GM18502 (cell line): ENCODE data around the gene TNFRSF1A.

Source experiments
- ATAC-seq: cut with Tn5 transposase; IDR thresholded peaks from one replicate; pipeline ENCODE4 v1.9.1; 2021; ENCODE audit warnings: mild to moderate bottlenecking; ENCODE audit not compliant: unreplicated experiment, poor library complexity

The TNFRSF1A gene

GRCh38 chr12:6328045-6328779 is 13.7 kb downstream of the TNFRSF1A start:
- no peak for ATAC-seq

DNA sequence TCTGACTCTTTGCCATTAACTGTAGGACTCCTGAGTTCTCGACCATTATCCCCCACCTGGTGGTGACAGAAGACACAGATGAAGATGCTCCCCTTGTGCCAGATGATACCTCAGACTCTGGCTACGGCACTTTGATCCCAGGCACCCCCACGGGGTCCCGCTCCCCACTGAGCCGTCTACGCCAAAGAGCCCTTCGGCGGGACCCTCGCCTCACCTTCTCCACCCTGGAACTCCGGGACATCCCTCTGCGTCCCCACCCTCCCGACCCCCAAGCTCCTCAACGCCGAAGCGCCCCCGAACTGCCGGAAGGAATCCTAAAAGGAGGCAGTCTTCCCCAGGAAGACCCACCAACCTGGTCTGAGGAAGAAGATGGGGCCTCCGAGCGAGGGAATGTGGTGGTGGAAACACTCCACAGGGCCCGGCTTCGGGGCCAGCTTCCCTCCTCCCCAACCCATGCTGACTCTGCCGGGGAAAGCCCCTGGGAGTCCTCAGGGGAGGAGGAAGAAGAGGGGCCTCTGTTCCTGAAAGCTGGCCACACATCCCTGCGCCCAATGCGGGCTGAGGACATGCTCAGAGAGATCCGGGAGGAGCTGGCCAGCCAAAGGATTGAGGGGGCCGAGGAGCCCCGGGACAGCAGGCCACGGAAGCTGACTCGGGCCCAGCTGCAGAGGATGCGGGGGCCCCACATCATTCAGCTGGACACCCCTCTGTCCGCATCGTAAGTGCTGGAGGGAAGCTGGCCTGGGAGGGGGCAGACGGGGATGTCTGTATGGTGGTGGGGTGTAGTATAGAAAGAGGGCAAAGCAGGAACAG is 14.4 kb downstream of the TNFRSF1A start:
- no peak for ATAC-seq

DNA sequence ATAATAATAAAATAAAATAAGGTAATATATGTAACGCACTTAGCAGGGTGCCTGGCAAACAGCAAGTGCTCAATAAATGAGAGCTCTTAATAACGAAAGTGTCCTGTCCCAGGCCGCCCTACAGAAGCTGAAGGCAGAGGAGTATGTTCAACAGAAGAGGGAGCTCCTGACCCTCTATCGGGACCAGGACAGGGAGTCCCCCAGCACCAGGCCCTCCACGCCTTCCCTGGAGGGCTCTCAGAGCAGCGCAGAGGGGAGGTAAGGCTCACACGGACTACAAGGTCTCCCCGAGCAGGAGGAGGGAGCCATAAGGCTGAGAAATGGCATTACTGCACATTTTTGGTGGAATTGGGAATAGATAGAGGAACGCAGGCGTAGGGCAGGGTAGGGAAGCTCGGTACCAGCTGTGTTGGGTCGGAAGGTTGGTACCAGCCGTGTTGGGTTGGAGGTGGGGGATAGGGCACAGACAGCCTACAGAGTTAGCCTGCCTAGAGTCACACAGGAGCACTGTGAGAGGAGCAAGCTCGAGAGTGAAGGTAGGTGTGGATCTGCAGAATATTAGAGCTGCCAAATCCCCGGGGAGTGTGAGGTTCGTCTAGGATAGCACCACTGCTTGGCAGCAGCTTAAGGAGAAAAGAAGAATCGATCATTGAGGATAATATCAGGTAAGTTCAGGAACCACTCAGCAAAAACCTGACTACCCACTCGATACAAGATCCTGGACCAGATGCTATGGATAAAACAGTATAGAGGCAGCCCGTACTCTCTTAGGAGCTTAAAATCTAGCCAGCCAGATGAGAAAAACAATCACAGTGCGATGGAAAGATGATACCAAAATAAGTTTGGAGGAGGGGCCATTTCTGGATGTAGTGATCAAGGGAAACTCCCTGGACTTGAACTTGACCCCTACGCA is 15.3 kb downstream of the TNFRSF1A start:
- no peak for ATAC-seq

DNA sequence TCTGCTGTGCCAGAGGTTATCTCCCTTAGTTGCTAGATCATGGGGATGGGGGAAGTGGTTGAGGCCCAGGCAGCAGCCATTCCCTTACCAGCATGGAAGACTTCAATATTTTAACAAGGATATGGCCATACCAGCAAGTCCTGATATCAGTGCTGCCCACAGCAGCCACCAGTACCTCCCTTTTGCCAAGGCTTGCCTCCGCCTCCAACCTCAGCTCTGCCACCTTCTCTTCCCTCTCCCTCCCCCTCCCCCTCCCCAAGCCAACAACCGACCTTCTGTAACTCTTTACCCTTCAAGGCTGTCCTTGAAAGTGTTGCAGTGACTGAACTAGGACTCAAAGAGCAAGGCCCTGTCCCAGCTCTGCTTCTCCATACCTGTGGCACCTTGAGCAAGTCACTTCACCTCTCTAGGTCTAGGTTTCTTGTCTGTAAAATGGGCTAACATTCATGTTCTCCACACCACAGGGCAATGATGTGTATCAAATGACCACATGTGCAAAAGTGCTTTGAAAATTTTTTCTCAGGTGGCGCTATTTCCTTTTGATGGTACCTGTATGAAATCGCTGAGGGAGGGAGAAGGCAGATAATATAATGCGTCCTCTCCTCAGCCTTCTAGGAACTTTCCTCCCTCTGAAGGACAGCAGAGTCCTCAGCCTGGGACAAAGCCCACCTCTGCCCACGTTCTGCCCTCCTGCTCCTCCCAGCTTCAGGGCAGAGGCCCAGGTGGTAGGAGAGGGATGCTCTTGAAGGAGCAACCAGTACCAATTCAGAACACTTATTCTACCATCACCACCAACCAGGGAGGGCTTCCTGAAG is 16.7 kb downstream of the TNFRSF1A start:
- ATAC-seq, result no peak

- ATAC-seq, result no peak
These were observed 17.7 kb downstream of the TNFRSF1A start for GRCh38 chr12:6323995-6324711.

DNA sequence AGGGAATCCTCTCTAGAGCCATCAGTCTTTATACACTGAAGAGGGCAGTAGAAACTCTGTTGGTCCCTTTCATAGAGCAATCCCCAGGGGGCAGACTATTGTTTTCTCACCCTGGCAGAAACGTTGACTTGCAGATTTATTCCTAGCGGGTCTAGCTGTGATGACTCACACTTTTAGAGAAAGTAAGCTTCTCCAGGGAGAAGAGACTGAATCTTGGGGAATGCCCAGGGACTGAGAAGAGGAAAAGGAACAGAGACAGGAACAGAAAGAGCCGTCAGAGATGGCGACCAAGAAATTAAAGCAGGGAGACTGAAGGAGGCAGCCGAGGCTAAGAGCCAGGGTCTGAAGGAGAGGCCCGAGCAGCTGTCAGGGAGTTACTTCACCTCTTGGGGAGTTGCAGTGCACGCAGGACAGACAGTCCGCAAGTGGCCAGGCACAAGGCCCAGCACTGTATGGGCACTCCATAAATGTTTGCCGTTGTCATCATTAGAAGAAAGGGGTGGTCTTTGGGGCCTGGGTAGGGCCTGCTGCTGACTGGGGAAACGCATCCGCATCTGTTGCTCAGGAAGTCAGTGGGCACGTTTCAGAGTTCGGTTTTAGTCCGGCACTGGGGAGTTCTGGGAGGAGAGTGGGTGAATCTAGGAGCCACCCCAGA is 18.4 kb downstream of the TNFRSF1A start:
- peak; percentile 73 for ATAC-seq

DNA sequence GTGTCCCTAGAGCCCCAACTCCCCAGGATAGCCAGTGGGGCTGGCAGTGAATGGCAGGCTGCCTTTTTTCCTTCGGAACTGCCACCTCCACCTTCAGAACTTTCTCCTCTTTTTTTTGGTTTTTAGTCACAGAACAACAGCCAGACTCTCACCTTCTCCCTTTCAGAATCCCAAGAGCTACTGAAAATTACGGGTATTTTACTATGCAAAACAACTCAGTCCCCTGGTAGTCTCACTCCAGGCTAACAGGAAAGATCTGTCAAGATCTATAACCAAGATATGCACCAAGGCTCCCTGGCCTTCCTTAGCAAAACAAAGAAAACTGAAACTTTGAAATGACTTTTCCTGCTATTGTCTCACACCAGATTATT is 18.9 kb downstream of the TNFRSF1A start:
- ATAC-seq, result peak; percentile 21

DNA sequence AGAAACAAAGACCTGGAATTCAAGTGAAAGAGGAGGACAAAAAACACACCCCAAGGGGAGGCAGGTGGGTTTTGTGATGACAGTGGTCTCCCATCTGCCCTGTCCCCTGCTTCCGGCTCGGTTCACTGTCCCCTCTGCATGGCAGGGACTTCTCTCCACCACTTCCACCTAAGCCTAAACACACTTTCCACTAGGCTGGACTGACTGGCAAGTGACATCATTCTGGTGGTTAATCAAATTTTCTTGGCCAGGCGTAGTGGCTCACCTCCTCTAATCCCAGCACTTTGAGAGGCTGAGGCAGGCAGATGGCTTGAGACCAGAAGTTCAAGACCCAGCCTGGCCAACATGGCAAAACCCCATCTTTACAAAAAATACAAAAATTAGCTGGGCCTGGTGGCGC is 19.5 kb downstream of the TNFRSF1A start:
- no peak for ATAC-seq

DNA sequence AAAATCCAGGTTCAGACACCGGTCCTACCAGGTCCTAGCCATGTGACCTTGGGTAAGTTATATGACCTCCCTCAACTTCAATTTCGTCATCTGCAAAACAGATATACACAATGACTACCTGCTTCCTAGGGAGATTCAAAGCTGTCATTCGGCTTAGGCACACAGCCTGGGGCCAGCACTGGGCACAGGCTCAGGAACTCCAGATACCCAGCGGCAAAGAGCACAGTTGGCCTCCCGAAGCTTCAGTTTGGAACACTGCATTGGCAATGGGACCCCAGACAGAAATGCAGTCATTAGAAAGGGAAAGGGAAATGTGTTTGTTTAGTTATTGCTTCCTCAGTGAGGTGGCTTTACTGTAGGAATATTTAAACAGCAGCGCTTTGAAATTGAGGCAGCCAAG is 20.0 kb downstream of the TNFRSF1A start:
- no peak for ATAC-seq

GRCh38 chr12:6319446-6319845 is 22.4 kb downstream of the TNFRSF1A start:
- no peak for ATAC-seq

GRCh38 chr12:6318440-6318879 is 23.4 kb downstream of the TNFRSF1A start:
- no peak for ATAC-seq

- no peak for ATAC-seq
These were observed 24.0 kb downstream of the TNFRSF1A start for GRCh38 chr12:6317693-6318439.

- ATAC-seq, result no peak
These were observed 24.8 kb downstream of the TNFRSF1A start for GRCh38 chr12:6316921-6317692.

- no peak for ATAC-seq
These were observed 25.9 kb downstream of the TNFRSF1A start for GRCh38 chr12:6315704-6316597.

- ATAC-seq, result no peak
These were observed 26.7 kb downstream of the TNFRSF1A start for GRCh38 chr12:6315184-6315583.

DNA sequence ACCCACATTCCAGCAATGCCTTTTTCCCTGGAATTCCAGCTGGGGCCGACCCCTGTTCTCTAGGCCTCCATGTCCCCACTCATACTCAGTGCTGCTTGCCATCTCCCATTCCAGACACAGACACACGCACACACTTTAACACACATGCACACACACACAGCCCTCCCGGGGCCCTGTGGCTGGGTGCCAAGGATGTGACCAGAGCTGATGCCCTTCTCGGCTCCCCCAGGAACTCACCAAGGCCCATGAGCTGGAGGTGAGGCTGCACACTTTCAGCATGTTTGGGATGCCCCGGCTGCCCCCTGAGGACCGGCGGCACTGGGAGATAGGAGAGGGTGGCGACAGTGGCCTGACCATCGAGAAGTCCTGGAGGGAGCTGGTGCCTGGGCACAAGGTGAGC is 27.1 kb downstream of the TNFRSF1A start:
- ATAC-seq, result no peak
